IPS-18c (cell line): ENCODE data around the gene B4GALNT4.
"Not testable (repeated sequence)": the region's sequence is repeated elsewhere in the genome, so short reads cannot be mapped to it uniquely, and the experiment has no call there.

Experiments used
- H3K4me3 ChIP-seq: 2 replicates; pipeline ENCODE4 v1.7.0; 2013; ENCODE audit warnings: low read depth, mild to moderate bottlenecking, low read length, moderate library complexity; ENCODE audit not compliant: insufficient read depth
- H3K9me3 ChIP-seq: one replicate; pipeline ENCODE4 v1.6.1; 2013; ENCODE audit warnings: mild to moderate bottlenecking, low read length, moderate library complexity; ENCODE audit not compliant: control insufficient read depth, insufficient read depth

Gene B4GALNT4

GRCh38 chr11:351411-351810, 17.9 kb upstream of the B4GALNT4 start:
- peaks cover 5% of the 10 kb centered on the region for H3K9me3 ChIP-seq
- no peak overlapping the region for H3K4me3 ChIP-seq

DNA sequence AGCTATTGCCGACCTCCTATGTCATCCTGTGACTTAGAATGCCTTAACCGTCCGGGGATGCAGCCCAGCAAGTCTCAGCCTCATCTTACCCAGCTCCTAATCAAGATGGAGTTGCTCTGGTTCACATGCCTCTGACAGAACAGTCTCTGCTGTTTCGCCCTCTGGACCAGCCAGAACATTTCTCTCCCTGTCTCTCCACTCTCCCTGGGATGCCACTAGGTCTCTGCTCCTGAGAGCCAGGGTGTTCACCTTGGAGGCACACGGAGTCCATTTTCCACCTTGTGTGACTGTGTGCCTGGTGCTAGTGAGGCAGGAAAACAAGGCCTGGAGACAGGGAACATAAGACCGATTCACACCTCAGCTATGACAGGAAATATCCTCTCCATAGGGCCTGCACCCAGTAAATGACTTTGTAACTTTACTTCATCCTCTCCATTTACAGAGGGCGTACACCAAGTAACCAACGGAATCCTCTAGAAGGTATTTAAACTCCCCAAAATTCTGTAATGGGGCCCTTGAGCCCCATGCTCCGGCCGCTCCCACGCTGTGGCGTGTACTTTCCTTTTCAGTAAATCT, 16.8 kb upstream of the B4GALNT4 start:
- peaks cover 5% of the 10 kb centered on the region for H3K9me3 ChIP-seq
- H3K4me3 ChIP-seq = no peak overlapping the region

- H3K9me3 ChIP-seq = peaks cover 5% of the 10 kb centered on the region
- H3K4me3 ChIP-seq = no peak overlapping the region
Measured at GRCh38 chr11:353179-353873, 16.0 kb upstream of the B4GALNT4 start.

DNA sequence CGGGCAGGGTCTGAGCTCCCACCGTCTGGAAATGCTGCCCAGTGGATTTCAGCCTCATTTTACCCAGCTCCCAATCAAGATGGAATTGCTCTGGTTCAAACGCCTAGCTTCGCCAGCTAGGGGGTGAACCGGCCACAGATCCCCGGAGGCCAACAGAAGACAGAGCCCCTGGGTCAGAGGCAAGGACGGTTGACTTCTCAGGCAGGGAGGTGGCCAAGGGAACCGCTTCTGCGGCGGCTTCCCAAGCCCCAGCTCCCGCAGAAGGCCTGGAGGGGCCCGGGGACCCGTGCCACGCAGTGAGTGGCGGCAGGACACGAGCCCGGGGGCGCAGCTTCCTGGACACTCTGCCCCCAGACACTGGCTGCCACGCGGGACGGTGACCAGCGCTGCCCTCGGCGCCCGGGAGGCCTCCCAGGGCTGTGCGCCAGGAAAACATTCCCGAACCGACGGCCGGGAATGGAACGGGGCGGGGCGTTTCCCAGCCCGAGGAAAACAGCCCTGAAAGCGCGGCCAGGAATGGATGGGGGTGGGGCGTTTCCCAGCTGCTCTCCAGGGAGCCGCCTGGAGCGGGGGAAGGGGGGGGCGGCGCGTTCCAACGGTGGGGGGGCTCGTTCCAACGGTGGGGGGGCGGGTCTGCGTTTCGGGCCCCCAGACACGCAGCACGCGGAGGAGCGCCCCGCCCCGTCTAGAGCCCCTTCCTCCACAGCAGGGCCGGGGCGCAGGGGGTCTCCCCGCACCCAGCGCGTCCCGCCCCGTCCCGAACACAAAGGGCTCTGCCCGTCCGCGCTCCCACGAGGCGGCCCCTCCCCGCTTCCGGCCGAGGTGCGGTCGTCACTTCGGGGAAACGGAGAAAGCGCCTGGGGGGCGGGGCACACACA, 13.5 kb upstream of the B4GALNT4 start:
- Histone ChIP-seq H3K9me3 (peaks cover 12% of the 10 kb centered on the region), H3K4me3 (peak overlapping the region; percentile 43; the same call in 1 of the 2 replicates)

- Histone ChIP-seq H3K4me3 (no peak overlapping the region), H3K9me3 (peaks cover 12% of the 10 kb centered on the region)
Measured at GRCh38 chr11:356610-357009, 12.7 kb upstream of the B4GALNT4 start.

- Histone ChIP-seq H3K9me3 (peaks cover 9% of the 10 kb centered on the region), H3K4me3 (no peak overlapping the region)
Measured at GRCh38 chr11:357582-357981, 11.7 kb upstream of the B4GALNT4 start.

DNA sequence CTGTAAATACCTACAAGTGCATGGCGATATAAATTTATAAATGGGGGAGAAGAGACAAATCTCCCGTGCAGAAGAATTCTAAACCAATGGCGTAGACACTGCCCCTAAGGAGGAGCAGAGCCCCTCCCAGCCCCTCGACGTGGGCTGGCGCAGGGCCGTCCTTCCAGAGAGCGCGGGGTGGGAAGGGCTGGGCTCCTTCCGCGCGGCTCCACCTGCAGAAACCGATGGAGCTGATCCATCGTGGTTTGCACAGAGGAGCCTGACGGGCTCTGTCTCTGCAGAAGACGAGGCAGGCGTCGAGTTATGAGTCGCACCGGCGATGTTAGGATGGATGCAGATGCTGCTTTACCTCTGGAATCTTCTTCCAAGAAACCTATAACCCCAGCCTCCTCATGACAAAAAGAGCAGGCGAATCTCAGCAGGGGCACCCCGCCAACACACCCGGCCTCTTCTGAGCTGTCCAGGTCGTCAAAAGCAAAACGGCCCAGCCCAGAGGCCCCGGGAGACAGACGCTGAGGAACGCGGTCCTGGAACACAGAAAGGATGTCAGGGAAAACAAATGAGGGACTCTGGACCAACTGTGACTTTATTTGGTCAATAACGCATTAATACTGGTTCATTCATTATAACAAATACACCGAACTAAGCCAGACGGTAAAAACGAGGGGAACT, 11.0 kb upstream of the B4GALNT4 start:
- peaks cover 9% of the 10 kb centered on the region for H3K9me3 ChIP-seq
- no peak overlapping the region for H3K4me3 ChIP-seq

DNA sequence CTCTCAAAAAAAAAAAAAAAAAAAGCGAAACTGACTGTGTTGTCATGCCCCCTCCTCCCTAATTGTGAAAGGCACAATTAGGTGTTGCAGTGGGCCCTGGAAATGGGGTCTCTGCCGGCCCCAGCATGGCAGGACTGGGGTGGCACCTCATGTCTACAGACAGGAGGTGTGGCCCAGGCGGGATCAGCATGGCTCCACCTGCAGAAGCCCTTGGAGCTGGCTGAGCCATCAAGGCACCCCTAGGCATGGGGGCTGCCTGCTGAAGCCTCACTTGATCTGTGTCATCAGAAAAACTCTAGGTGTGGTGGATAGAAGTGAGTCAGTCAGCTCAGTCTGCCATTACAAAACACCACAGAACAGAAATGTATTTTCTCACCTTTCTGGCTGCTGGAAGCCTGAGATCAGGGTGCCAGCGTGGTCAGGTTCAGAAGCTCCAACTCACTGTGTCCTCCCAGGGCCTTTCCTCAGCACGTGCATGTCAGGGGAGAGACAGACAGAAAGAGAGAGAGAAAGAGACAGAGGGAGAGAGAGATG, 10.1 kb upstream of the B4GALNT4 start:
- Histone ChIP-seq H3K9me3 (peaks cover 9% of the 10 kb centered on the region), H3K4me3 (no peak overlapping the region)

DNA sequence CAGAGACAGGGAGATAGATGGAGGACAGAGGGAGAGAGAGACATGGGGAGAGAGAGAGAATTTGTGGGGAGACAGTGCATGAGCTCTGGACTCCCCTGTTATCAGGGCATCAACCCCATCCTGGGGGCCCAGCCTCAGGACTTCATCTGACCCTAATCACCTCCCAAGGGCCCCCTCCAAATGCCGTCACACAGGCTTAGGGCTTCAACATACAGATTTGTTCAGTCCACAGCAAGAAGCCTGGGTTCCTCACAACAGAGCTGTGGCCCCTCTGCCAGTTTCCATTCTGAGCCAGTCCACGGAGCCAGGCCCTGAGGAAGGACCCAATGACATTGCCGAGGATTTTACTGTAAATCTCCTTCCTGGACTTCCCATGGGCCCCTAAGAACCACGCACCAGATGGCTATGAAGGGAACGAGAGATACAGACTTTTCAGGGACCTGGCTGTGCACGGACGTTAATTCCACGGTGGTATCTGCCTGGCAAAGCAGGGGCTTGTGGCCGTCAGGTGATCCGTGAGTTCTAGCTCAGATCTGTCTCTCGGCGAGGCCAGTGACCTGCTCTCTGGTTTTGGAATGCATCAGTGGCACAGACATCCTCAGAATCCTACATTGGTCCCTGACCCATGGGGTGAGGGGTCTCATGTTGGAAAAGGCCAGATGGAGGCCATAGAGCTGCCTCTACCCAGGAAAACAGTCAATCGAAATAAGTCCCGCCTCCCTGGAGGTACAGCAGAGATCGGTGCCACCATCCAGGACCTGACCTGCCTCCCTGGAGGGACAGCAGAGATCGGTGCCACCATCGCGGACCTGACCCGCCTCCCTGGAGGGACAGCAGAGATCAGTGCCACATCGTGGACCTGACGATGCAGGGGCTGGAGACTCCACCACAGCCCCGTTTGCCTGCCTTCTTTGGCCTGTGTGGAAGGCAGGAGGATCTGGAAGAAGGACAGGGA, 8.7 kb upstream of the B4GALNT4 start:
- Histone ChIP-seq H3K4me3 (no peak overlapping the region), H3K9me3 (peaks cover 9% of the 10 kb centered on the region)

DNA sequence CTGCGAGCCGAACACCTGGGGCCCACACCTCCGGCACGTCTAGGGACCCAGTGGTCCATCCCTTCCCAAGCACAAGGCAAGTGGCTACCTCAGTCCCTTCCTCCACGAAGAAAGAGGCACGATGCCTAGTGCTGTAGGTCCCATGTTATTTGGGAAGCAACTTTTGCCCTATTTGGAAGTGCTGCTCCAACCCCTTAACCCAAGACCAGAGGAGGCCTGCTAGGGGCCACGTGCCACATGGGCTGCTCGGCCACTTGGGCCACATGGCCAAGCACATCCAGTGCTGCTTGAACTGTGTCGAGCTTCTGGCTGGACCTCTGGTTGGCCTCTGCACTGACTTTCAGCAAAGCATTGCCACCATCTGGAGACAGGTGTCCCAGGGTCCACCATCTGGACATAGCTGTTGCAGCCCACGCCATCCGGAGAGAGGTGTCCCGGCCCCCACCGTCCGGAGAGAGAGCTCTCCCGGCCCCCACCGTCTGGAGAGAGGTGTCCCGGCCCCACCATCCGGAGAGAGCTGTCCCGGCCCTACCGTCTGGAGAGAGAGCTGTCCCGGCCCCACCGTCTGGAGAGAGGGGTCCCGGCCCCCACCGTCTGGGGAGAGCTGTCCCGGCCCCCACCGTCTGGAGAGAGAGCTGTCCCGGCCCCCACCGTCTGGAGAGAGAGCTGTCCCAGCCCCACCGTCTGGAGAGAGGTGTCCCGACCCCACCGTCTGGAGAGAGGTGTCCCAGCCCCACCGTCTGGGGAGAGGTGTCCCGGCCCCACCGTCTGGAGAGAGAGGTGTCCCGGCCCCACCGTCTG, 6.5 kb upstream of the B4GALNT4 start:
- Histone ChIP-seq H3K9me3 (peaks cover 9% of the 10 kb centered on the region), H3K4me3 (no peak overlapping the region)

- H3K4me3 ChIP-seq, H3K9me3 ChIP-seq: not testable (repeated sequence)
Measured at GRCh38 chr11:363443-363805, 5.9 kb upstream of the B4GALNT4 start.

GRCh38 chr11:363948-364761, 5.1 kb upstream of the B4GALNT4 start:
- no peak overlapping the region for H3K4me3 ChIP-seq
- H3K9me3 ChIP-seq = peaks cover 9% of the 10 kb centered on the region

GRCh38 chr11:364991-365725, 4.1 kb upstream of the B4GALNT4 start:
- no peak overlapping the region for H3K4me3 ChIP-seq
- H3K9me3 ChIP-seq = peaks cover 7% of the 10 kb centered on the region

GRCh38 chr11:365831-366230, 3.5 kb upstream of the B4GALNT4 start:
- peaks cover 2% of the 10 kb centered on the region for H3K9me3 ChIP-seq
- no peak overlapping the region for H3K4me3 ChIP-seq
